H1 (cell line): ENCODE measurements around the gene SCN11A. TPM values are rescaled to one million over a fixed set of nuclear protein-coding genes. Genes with fewer than 3 reads are reported as not detected.
A peak's percentile ranks its signal among the peaks of the same experiment; 100 is the strongest.

Experiments used
- ATF2 ChIP-seq: IDR thresholded peaks from 2 replicates; pipeline ENCODE4 v1.6.1; 2012; ENCODE audit warnings: low read length, inconsistent platforms
- BACH1 ChIP-seq: IDR thresholded peaks from 2 replicates; pipeline ENCODE4 v1.6.1; 2012; ENCODE audit warnings: low read length, improper control_type of control experiment
- BCL11A ChIP-seq, 2 experiments: IDR thresholded peaks; one replicate each; pipeline ENCODE4 v1.6.1; 2011; ENCODE audit warnings: low read depth in 2 of 2, low read length in 2 of 2, mild to moderate bottlenecking in 2 of 2
- BRCA1 ChIP-seq: IDR thresholded peaks from 2 replicates; pipeline ENCODE4 v1.6.1; 2012; ENCODE audit warnings: low read depth, low read length, improper control_type of control experiment
- CBX5 ChIP-seq: fragments of 300-800, 300-1000 bp; sonication (generic); IDR thresholded peaks from 2 replicates; pipeline ENCODE4 v1.7.1; 2016; ENCODE audit warnings: antibody characterized with exemption, low read length, low read depth
- CHD2 ChIP-seq: IDR thresholded peaks from 2 replicates; pipeline ENCODE4 v1.6.1; 2012; ENCODE audit warnings: low read length, improper control_type of control experiment
- CREB1 ChIP-seq: IDR thresholded peaks from 2 replicates; pipeline ENCODE4 v1.6.1; 2012; ENCODE audit warnings: inconsistent platforms
- GABPA ChIP-seq: IDR thresholded peaks from 2 replicates; pipeline ENCODE4 v1.6.1; 2011; ENCODE audit warnings: mild to moderate bottlenecking, low read length, moderate library complexity, borderline replicate concordance; ENCODE audit not compliant: insufficient read depth
- GTF2F1 ChIP-seq: IDR thresholded peaks from 2 replicates; pipeline ENCODE4 v1.6.1; 2012; ENCODE audit warnings: low read depth, low read length, improper control_type of control experiment, borderline replicate concordance
- HDAC2 ChIP-seq, 2 experiments: fragments of 300-600 bp in 1 of 2; sonication (generic) in 1 of 2; IDR thresholded peaks; 2 replicates each; pipeline ENCODE4 v1.6.1; 2011 to 2012; ENCODE audit warnings: low read depth in 2 of 2, low read length in 2 of 2, mild to moderate bottlenecking in 2 of 2, moderate library complexity in 2 of 2, borderline replicate concordance in 1 of 2, inconsistent platforms in 1 of 2
- KDM4A ChIP-seq: IDR thresholded peaks from one replicate; pipeline ENCODE4 v1.7.1; 2012; ENCODE audit warnings: low read depth, mild to moderate bottlenecking, moderate library complexity, low read length, inconsistent platforms; ENCODE audit not compliant: severe bottlenecking
- PHF8 ChIP-seq: fragments of 200-600 bp; sonication (generic); conservative IDR thresholded peaks from 2 replicates; pipeline ENCODE4 v1.7.1; 2012; ENCODE audit warnings: low read depth, mild to moderate bottlenecking, inconsistent platforms, low read length, moderate library complexity
- RAD21 ChIP-seq, 2 experiments: IDR thresholded peaks in 1 of 2; conservative IDR thresholded peaks in 1 of 2; 2 replicates each; pipeline ENCODE4 v1.6.1; 2011; ENCODE audit warnings: low read depth in 2 of 2, low read length in 2 of 2, improper control_type of control experiment in 1 of 2, inconsistent platforms in 1 of 2, mild to moderate bottlenecking in 1 of 2, moderate library complexity in 1 of 2
- SAP30 ChIP-seq: fragments of 300-600 bp; sonication (generic); IDR thresholded peaks from 2 replicates; pipeline ENCODE4 v1.7.1; 2012; ENCODE audit warnings: low read length, moderate library complexity, mild to moderate bottlenecking, inconsistent platforms; ENCODE audit not compliant: insufficient read depth, insufficient replicate concordance
- SRF ChIP-seq: IDR thresholded peaks from 2 replicates; pipeline ENCODE4 v1.6.1; 2011; ENCODE audit warnings: mild to moderate bottlenecking, low read depth, low read length, moderate library complexity
- SUZ12 ChIP-seq: fragments of 200-600 bp; sonication (generic); IDR thresholded peaks from 2 replicates; pipeline ENCODE4 v1.6.1; 2012; ENCODE audit warnings: mild to moderate bottlenecking, inconsistent platforms, low read length, moderate library complexity, mixed read lengths
- TAF7 ChIP-seq: optimal IDR thresholded peaks from 2 replicates; pipeline ENCODE3; 2011; ENCODE audit warnings: low read depth, mild to moderate bottlenecking, inconsistent platforms, low read length, moderate library complexity, borderline replicate concordance
- TCF12 ChIP-seq: IDR thresholded peaks from 2 replicates; pipeline ENCODE4 v1.6.1; 2011; ENCODE audit warnings: low read depth, mild to moderate bottlenecking, low read length
- USF2 ChIP-seq: IDR thresholded peaks from 2 replicates; pipeline ENCODE4 v1.6.1; 2011; ENCODE audit warnings: low read length, improper control_type of control experiment
- YY1 ChIP-seq: IDR thresholded peaks from 2 replicates; pipeline ENCODE4 v1.6.1; 2011; ENCODE audit warnings: low read depth, mild to moderate bottlenecking, low read length
- polyA plus RNA-seq, 7 experiments: library from polyadenylated mRNA; depleted of rRNA in 3 of 7; stranded (reverse) in 5 of 7; unstranded in 2 of 7; fragments of >200 nt in 5 of 7; fragments of 200-250 nt in 2 of 7; gene quantifications; 1 replicate in 5 of 7; 2 replicates in 1 of 7; 4 replicates in 1 of 7; pipeline versions ENCODE4 v1.2.1 to v1.2.3, GENCODE V29; 2011 to 2013; ENCODE audit warnings: missing spikeins in 2 of 7, mixed read lengths in 2 of 7
- total RNA-seq: library from RNA; stranded (reverse); fragmentation: NEBNext Ultra II Directional; extraction: Animal tissue kit (Norgen Biotek cat#: 25700); gene quantifications from 2 replicates; pipeline ENCODE4 v1.2.1, GENCODE V29; 2021

Gene SCN11A
- total and polyA plus RNA-seq, 2 of the 8 experiments (the other 6 are each of a cell fraction or from before 2014, with no cell fraction given), result 0.11 to 0.21 TPM

- TF ChIP-seq GTF2F1 (peak; percentile 55; the same call in 1 of the 2 replicates), TAF7 (peak; percentile 84), SRF (no peak), PHF8 (peak; percentile 97), BRCA1 (no peak), USF2 (no peak), BCL11A (IDR thresholded peaks at IDR 0.05; ENCODE audit: low read depth in 2 of 2, low read length in 2 of 2) (no peak), SAP30 (peak; percentile 58), YY1 (peak; percentile 96), GABPA (peak; percentile 90), CBX5 (no peak), RAD21 (IDR thresholded peaks at IDR 0.05 in 1 of 2, conservative IDR thresholded peaks at IDR 0.05 in 1 of 2; ENCODE audit: low read depth in 2 of 2, low read length in 2 of 2) (no peak), CREB1 (peak; percentile 96), HDAC2 (IDR thresholded peaks at IDR 0.05; ENCODE audit: borderline replicate concordance in 1 of 2, low read depth in 2 of 2, low read length in 2 of 2) (no peak), ATF2 (peak; percentile 62), SUZ12 (no peak), KDM4A (no peak), CHD2 (no peak), BACH1 (no peak), TCF12 (no peak)
Observed at GRCh38 chr3:39051649-39052561, at the start of gene SCN11A, which contains the start of gene WDR48 (continued).
